ENCODE data around the gene ZNF324. TPM values are rescaled to one million over a fixed set of nuclear protein-coding genes. Genes with fewer than 3 reads are reported as not detected.
A peak's percentile ranks its signal among the peaks of the same experiment; 100 is the strongest.

The ZNF324 gene
- total and polyA plus RNA-seq, 2 of the 8 experiments (the other 6 are each of a cell fraction or from before 2014, with no cell fraction given): 5.1 to 5.8 TPM

DNA sequence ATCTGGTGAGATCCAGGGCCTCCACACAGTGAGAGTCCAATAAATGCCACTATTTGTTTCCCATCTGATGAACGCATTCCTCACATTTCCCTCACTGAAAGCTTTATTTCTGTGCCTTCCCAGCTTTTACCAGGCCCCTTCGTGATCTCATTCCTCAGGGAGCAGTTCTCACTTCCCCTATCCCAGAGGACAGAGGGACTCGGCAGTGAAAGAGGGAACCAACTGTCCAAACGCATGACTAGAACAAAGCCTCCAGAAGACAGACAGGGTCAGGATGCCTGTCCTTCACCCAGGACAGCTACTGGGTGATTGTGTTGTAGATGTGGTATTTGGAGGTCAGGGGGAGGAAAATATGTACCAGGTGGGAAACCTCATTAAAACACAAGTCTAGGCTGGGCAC lies 54.8 kb downstream of the ZNF324 start:
- H3K27me3 ChIP-seq (replicated peaks in 1 of 4; ENCODE audit: control insufficient read depth in 3 of 4, extremely low read depth in 1 of 4, insufficient read depth in 3 of 4, low read length in 3 of 4): no peaks in the 10 kb centered on the region; a peak in 1 of 7 replicates
- peaks cover 7% of the 10 kb centered on the region for H3K23me2 ChIP-seq (ENCODE audit: low read depth, low read length)
- no peaks in the 10 kb centered on the region for H3K9me3 ChIP-seq (ENCODE audit: insufficient read depth in 2 of 2, low read depth in 1 of 2, low read length in 1 of 2)
- TF ChIP-seq CTBP2 (IDR thresholded peaks at IDR 0.05; ENCODE audit: borderline replicate concordance, insufficient read depth, insufficient read length, low read length) (no peak), KDM1A (IDR thresholded peaks at IDR 0.05; ENCODE audit: borderline replicate concordance, low read length) (no peak), CHD2 (IDR thresholded peaks at IDR 0.05; ENCODE audit: low read length) (no peak)
- H3K18ac ChIP-seq (ENCODE audit: extremely low read depth, low read length): no peak overlapping the region
- no peak overlapping the region for H2BK15ac ChIP-seq (ENCODE audit: low read length)
- no peak overlapping the region; the same call in 1 of the 2 replicates for H3K27ac ChIP-seq (ENCODE audit: low read depth, low read length)
- FAIRE-seq: no peak
- H3K36me3 ChIP-seq (ENCODE audit: control insufficient read depth in 2 of 4, insufficient read depth in 4 of 4, low read length in 3 of 4): peaks cover 0 to 7% (median 2%) of the 10 kb centered on the region in 4 experiments; a peak in 2 of 8 replicates
- H3K79me1 ChIP-seq (ENCODE audit: low read depth, low read length): peaks cover 2% of the 10 kb centered on the region; the same call in 1 of the 2 replicates
- ChIA-PET CTCF (ENCODE audit: partially characterized antibody) (interaction anchor here (0.6 to 3.8 kb wide), 7 partner anchors 14 to 669 kb away, joined by 3 to 35 read pairs (median 18); partner anchors contain the start of genes CHMP2A and UBE2M), POLR2A (ENCODE audit: partially characterized antibody) (interaction anchor here (0.7 to 21.3 kb wide), 8 partner anchors 10 to 134 kb away, joined by 3 to 650 read pairs (median 35); partner anchors contain the start of genes CHMP2A, RPS5, TRIM28 and UBE2M)
- peaks cover 0 to 16% (median 11%) of the 10 kb centered on the region in 4 experiments; a peak in 6 of 7 replicates for H3K4me1 ChIP-seq (replicated peaks in 1 of 4; ENCODE audit: control insufficient read depth in 3 of 4, insufficient read depth in 4 of 4, low read length in 3 of 4)
- peak overlapping the region; percentile 25 to 67; a peak in 2 of 4 replicates for H3K4me2 ChIP-seq (ENCODE audit: insufficient read depth in 1 of 2, low read depth in 2 of 2, low read length in 2 of 2)
- H2BK12ac ChIP-seq (ENCODE audit: low read depth, low read length): no peak overlapping the region
- no peak overlapping the region for H3K56ac ChIP-seq (replicated peaks; ENCODE audit: insufficient read length, low read depth, low read length)
- H4K5ac ChIP-seq (ENCODE audit: insufficient read length, low read depth, low read length): no peak overlapping the region
- no peak overlapping the region for H4K8ac ChIP-seq (ENCODE audit: extremely low read depth, insufficient read depth, low read length)
- peaks cover 2 to 9% of the 10 kb centered on the region in 2 experiments for H4K20me1 ChIP-seq (replicated peaks in 1 of 2; ENCODE audit: control insufficient read depth in 1 of 2, insufficient read depth in 2 of 2, low read length in 2 of 2)
- H3K79me2 ChIP-seq (ENCODE audit: control insufficient read depth in 1 of 2, insufficient read depth in 2 of 2, low read length in 2 of 2): peaks cover 0 to 15% of the 10 kb centered on the region in 2 experiments; a peak in 1 of 4 replicates
- no peak overlapping the region for H3K4ac ChIP-seq (replicated peaks; ENCODE audit: insufficient read length, low read depth, low read length)
- 0 out of 7 replicates have a peak overlapping the region, but pooled peaks of 1 of the 4 experiments have one; percentile 4 for H3K9ac ChIP-seq (replicated peaks in 1 of 4; ENCODE audit: extremely low read depth in 1 of 4, low read depth in 3 of 4, low read length in 3 of 4)
- no peak for DNase-seq (ENCODE audit: low read depth in 1 of 2, low spot score in 2 of 2)
- H3K4me3 ChIP-seq (ENCODE audit: extremely low read depth in 1 of 4, insufficient read depth in 2 of 4, low read depth in 3 of 4, low read length in 4 of 4): 0 out of 8 replicates have a peak overlapping the region, but pooled peaks of 1 of the 4 experiments have one; percentile 13
- H2AK5ac ChIP-seq (ENCODE audit: low read depth, low read length): no peak overlapping the region
- no peak overlapping the region for H3K14ac ChIP-seq (ENCODE audit: insufficient read length)
- no peak overlapping the region for H2BK120ac ChIP-seq (replicated peaks; ENCODE audit: low read depth, low read length)
- no peak overlapping the region for H4K91ac ChIP-seq (replicated peaks; ENCODE audit: insufficient read length, low read length)
- 82% methylated on average over 4 of the region's 4 CpGs; no CpG with 5 or more reads in 1 of the 2 experiments for WGBS, 2 experiments (ENCODE audit: extremely low coverage in 1 of 2, insufficient coverage in 1 of 2, insufficient read length in 1 of 2, insufficient replicate concordance in 2 of 2, low coverage in 1 of 2, low lambda C conversion rate in 2 of 2, missing lambda C conversion rate in 1 of 2)
- H3K23ac ChIP-seq (ENCODE audit: insufficient read length): no peak overlapping the region
- no peak overlapping the region for H2AFZ ChIP-seq (ENCODE audit: low read length)
- no peak overlapping the region for H2BK5ac ChIP-seq (ENCODE audit: low read depth, low read length)
- H2BK20ac ChIP-seq (ENCODE audit: low read length): no peak overlapping the region
